Stimulated activated CD4-positive, alpha-beta T cell treated with anti-CD3 and anti-CD28 coated beads, Interleukin-4, amount 100 ng/mL, for 4 hours (primary cell): Measurements from ENCODE around the gene ERCC6L2.

ENCODE experiments used
- DNase-seq, 2 experiments: peaks; one replicate each; pipeline ENCODE4 v3.0.0-alpha.2; 2020

The ERCC6L2 gene

GRCh38 chr9:95980262-95981125, 105.0 kb downstream of the ERCC6L2 start:
- DNase-seq, result no peak

DNA sequence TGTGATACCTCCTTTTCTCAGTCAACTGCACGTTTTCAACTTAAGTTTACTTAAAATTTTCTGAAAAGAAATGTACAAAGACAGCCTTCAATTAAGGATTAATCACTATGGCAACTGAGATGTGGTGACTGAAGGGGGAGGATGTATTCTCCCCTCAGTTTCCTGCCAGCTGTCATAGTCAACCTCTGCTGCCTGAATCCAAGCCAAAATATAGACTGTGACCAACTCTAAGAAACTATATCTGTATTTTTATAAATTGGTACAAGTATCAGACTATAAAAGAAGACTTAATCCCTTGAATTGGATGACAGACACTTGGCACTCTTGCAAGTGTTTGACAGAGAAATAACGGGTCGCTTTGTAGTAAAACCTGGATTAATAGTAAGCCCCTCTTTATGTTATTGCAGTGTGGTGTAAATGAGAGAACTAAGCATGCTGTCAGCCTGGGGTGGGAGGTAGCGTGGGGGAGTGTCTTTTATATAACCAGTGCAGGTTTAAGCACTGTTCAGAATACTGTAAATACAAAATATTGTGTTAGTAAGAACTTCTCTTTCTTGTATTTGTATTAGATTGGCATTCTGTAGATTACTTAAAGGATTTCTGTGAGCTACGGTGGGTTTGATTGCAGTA, 106.4 kb downstream of the ERCC6L2 start:
- no peak for DNase-seq

- no peak for DNase-seq
Measured at GRCh38 chr9:95985440-95986055, 110.1 kb downstream of the ERCC6L2 start.

DNA sequence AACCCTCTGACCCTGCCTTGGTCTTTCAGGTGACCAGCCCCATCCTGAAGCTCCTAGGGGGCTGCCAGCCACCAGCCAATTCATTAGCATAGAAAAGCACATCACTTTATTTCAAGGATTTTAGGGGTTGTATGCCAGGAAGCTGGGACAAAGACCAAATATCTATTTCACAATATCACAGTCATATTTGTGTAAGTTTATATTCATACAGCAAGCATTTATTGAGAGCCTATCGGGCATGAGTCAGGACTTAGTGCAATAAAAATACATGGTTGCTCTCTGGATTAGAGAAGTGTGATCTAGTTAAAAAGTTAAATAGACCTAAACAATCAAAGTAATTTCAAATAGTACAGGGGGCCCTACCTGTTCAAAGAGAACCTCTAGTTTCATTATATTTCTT, 113.8 kb downstream of the ERCC6L2 start:
- DNase-seq, result no peak

GRCh38 chr9:95991326-95991725, 115.8 kb downstream of the ERCC6L2 start:
- no peak for DNase-seq

- DNase-seq, result no peak
Measured at GRCh38 chr9:95992536-95992935, 117.0 kb downstream of the ERCC6L2 start.

DNA sequence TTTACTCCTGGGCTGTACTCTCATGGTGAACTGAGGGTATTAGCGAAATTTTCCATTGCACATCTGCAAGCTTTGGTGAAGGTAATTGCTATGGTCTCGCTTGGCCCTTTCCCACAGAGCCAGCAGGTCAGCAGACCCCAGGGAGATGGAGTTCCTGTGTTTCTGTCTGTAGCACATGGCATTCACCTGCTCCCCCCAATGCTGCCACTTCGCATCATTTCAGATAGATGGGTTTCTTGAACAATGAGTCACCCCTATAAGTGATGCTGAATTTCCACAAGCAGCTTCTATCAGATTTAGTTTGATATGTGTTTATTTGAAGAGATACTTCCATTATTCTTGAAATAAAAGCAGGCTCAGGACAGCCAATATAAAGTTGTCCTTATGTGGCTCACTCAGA, 117.8 kb downstream of the ERCC6L2 start:
- DNase-seq, result peak; percentile 18 to 48

DNA sequence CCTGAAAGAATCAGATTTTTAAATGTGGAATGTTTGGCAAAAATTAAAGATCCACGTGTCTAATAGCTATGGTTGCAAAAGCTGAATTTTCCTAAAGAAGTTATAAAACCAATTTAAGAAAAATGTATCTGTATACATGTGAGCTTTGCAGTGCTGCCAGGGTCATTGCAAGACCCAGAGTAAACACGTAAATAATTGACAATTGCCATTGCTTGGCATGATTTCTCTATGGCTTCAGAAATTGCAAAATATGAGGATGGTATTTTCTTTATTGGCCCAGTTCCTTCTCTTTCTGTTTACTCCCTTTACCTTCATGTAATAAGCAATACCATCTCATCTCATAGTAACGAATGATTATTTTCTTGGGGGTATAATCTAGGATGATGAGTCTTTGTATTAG, 123.9 kb downstream of the ERCC6L2 start:
- no peak for DNase-seq

DNA sequence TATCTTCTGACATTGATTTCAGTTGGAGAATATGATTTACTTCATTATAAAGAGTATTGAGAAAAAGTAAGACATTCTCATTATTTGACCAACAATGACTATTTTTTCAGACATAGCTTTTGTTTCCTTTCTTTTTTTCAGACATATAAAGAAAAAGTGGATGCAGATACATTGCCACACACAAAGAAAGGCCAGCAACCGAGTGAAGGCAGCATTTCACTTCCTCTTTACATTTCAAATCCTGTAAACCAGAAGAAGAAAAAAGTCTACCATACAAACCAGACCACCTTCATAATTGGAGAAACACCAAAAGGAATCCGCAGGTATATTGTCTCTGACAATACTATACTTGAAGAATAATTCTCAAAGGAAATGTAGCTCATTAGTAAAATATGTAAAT, 128.9 kb downstream of the ERCC6L2 start:
- no peak for DNase-seq

DNA sequence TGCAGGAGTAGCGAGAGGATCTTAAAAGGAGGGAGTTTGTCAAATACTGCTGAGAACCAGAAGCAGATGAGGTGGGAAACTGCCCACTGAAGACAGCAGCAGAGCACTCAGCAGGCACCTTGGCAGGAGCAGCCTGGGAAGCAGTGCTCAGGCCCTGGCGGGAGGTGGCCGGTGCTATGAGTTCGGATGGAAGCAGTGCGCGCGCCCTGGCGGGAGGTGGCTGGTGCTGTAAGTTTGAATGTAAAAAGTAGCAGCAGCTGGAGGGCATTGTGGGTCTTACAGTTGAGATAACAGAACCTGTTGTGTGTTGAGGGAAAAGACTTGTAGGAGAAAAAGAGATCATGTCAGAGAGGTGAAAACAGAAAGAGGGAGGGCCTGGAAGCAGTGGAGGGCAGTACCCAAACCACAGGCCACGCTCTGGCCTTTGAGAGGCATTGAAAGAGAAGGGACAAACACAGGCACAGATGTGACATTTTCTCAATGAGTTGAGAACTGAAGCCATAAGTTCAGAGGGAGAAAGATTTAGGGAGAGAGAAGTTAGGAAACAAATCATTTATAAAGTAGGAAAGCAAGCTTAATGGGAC, 130.9 kb downstream of the ERCC6L2 start:
- no peak for DNase-seq

DNA sequence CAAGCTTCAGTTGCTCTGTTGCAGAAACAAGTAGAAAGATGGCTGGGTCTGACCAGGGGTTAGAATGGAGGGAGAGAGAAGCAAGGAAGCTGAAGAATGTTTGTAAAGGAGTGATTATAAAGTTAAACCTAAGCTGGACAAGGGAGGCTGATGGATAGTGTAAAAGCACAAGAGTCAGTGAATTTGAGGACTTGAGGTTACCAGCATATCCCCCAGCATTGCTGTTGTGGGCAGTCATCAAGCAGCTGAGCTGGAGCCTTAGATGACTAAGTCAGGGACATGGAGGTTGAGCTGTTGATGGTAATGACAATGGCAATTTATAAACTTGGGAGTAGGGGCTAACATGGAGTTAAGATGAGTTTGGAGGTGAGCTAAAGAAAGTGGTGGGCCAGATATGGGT, 131.5 kb downstream of the ERCC6L2 start:
- no peak for DNase-seq

- no peak for DNase-seq
Measured at GRCh38 chr9:96008502-96009222, 133.2 kb downstream of the ERCC6L2 start.

GRCh38 chr9:96009223-96009602, 133.7 kb downstream of the ERCC6L2 start:
- no peak for DNase-seq

DNA sequence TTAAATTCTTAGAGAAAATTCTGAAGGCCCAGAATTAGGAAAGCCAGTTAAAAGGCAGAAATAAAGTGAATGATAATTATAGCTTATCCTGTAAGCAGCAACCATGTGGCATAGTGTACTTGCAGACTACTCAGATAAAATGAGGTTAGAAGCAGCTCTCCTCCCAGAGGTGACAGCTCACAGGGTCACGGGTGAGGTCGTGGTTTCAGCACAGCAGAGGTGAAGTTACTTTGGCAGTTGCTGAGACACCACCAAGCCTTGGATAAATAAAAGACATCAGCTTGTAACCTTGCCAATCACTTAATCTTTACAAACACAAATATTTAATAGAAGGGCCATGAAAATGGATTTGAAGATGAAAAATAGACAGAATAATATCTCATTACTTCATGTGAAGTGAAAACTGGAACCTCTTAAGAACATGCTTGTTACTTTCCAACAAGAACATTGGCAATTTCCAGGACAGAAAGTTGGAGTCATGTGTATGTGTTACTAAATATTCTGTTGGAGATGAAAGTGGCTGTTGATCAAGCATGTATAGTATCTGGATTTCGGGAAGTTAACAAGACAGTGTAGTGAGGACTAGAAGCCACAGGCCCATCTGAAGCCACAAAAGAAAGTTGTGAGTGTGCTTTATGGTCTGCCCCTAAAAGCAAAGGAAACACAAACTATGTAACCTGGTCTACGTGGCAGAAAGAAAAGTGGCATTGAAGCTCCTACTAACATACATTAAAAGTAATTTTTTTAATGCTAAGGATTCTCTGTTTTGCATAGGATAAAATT, 134.4 kb downstream of the ERCC6L2 start:
- peak in 1 of 2 experiments; percentile 67 for DNase-seq

GRCh38 chr9:96014078-96014477, 138.6 kb downstream of the ERCC6L2 start:
- DNase-seq, result peak in 1 of 2 experiments; percentile 66

GRCh38 chr9:96015876-96016686, 140.6 kb downstream of the ERCC6L2 start:
- DNase-seq, result peak in 1 of 2 experiments; percentile 66
